ENCODE results near the gene MAP1LC3B2. TPM values are rescaled to one million over a fixed set of nuclear protein-coding genes. Genes with fewer than 3 reads are reported as not detected.

The MAP1LC3B2 gene
- total RNA-seq, 1 experiment from 2014 or later = 1.5 TPM

DNA sequence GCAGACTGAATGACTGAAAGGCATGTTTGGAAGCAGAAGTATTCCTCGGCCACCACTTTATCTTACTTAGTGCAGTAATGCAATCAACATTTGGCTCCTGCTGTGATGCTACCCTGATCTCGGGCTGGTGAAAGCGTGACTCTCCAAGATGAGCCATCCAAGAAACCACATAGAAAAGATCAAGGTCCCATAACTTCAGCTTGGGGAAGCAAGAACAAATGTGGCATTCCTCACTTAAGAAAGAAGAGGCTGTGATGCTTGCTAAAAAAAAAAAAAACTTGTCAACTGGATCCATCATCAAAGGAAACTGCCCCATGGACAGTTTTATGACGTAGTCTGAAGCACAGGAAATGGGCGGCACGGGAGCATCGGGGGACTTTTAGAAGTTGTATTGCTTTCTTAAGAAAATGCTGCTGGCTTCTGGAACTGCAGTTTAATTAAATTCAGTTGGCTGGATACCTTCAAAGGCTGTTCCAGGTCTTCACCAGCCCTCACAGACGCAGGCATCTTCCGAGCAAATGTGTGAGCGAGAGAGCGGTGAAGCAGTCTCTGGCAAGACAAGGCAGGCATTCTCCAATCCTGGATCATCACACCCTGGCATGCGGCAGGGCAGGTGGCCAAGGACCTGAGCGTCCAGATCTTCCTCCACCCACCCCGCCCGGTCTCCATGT is 38.2 kb upstream of the MAP1LC3B2 start:
- Histone ChIP-seq H2BK120ac (ENCODE audit: low read depth, low read length, poor library complexity, severe bottlenecking) (no peak overlapping the region), H4K5ac (ENCODE audit: insufficient read length, low read depth, low read length) (no peak overlapping the region), H4K20me1 (ENCODE audit: control insufficient read depth, insufficient read depth, insufficient read length) (no peaks in the 10 kb centered on the region), H2BK12ac (ENCODE audit: insufficient read length, low read depth, low read length) (no peak overlapping the region), H3K9me3 (ENCODE audit: control insufficient read depth, low read depth, low read length) (no peaks in the 10 kb centered on the region), H2AFZ (ENCODE audit: low read length) (no peak overlapping the region), H3K9ac (ENCODE audit: extremely low read depth, insufficient read length, low read length) (no peak overlapping the region), H2BK20ac (ENCODE audit: low read depth, low read length, poor library complexity, severe bottlenecking) (no peak overlapping the region), H2AK5ac (ENCODE audit: insufficient read length, low read length) (no peak overlapping the region), H3K4ac (ENCODE audit: low read depth, low read length) (no peak overlapping the region), H3K23me2 (ENCODE audit: insufficient read length, low read depth, low read length, poor library complexity, severe bottlenecking) (no peaks in the 10 kb centered on the region), H3T11ph (ENCODE audit: low read length) (no peak overlapping the region), H4K91ac (ENCODE audit: insufficient read length, low read depth, low read length) (no peak overlapping the region), H3K18ac (ENCODE audit: insufficient read length, low read depth, low read length) (no peak overlapping the region), H3K4me2 (ENCODE audit: insufficient read depth, insufficient read length, low read length) (no peak overlapping the region), H3K27me3 (ENCODE audit: insufficient read depth, low read length) (no peaks in the 10 kb centered on the region), H3K14ac (ENCODE audit: insufficient read depth, low read length) (no peak overlapping the region), H3K4me1 (ENCODE audit: insufficient read depth, low read length) (peaks cover 4% of the 10 kb centered on the region; the same call in 1 of the 2 replicates), H3K23ac (ENCODE audit: insufficient read length, low read depth, low read length) (no peak overlapping the region), H3K56ac (ENCODE audit: insufficient read length, low read depth, low read length) (no peak overlapping the region), H3K79me1 (ENCODE audit: insufficient read depth, low read depth, low read length, poor library complexity, severe bottlenecking) (no peaks in the 10 kb centered on the region), H4K8ac (replicated peaks; ENCODE audit: insufficient read length, low read depth, low read length) (no peak overlapping the region), H2BK15ac (ENCODE audit: low read depth, low read length) (no peak overlapping the region), H3K27ac (ENCODE audit: insufficient read length, low read depth, low read length) (no peak overlapping the region), H3K79me2 (ENCODE audit: insufficient read depth, low read length) (no peaks in the 10 kb centered on the region), H2BK5ac (ENCODE audit: insufficient read length, low read length) (no peak overlapping the region)
- TF ChIP-seq, protein P1, sequence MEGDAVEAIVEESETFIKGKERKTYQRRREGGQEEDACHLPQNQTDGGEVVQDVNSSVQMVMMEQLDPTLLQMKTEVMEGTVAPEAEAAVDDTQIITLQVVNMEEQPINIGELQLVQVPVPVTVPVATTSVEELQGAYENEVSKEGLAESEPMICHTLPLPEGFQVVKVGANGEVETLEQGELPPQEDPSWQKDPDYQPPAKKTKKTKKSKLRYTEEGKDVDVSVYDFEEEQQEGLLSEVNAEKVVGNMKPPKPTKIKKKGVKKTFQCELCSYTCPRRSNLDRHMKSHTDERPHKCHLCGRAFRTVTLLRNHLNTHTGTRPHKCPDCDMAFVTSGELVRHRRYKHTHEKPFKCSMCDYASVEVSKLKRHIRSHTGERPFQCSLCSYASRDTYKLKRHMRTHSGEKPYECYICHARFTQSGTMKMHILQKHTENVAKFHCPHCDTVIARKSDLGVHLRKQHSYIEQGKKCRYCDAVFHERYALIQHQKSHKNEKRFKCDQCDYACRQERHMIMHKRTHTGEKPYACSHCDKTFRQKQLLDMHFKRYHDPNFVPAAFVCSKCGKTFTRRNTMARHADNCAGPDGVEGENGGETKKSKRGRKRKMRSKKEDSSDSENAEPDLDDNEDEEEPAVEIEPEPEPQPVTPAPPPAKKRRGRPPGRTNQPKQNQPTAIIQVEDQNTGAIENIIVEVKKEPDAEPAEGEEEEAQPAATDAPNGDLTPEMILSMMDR (conservative IDR thresholded peaks at IDR 0.05) = no peak
- no peak for DNase-seq
- no peaks in the 10 kb centered on the region for H3K9me3 Mint-ChIP-seq
- H3K27me3 Mint-ChIP-seq (ENCODE audit: low read depth) = peaks cover 63% of the 10 kb centered on the region
- peaks cover 47 to 53% of the 10 kb centered on the region in 2 experiments for H3K4me1 Mint-ChIP-seq
- H3K36me3 Mint-ChIP-seq (ENCODE audit: insufficient read depth in 1 of 3, low read depth in 3 of 3) = no peaks in the 10 kb centered on the region
- no peak overlapping the region for H3K27ac Mint-ChIP-seq
- H3K4me3 Mint-ChIP-seq = no peak overlapping the region
- WGBS (ENCODE audit: extremely low coverage, insufficient read length, low lambda C conversion rate) = no CpG with 5 or more reads among the region's 15 CpGs
